Measurements from ENCODE around the gene CD274.

CD274 gene

DNA sequence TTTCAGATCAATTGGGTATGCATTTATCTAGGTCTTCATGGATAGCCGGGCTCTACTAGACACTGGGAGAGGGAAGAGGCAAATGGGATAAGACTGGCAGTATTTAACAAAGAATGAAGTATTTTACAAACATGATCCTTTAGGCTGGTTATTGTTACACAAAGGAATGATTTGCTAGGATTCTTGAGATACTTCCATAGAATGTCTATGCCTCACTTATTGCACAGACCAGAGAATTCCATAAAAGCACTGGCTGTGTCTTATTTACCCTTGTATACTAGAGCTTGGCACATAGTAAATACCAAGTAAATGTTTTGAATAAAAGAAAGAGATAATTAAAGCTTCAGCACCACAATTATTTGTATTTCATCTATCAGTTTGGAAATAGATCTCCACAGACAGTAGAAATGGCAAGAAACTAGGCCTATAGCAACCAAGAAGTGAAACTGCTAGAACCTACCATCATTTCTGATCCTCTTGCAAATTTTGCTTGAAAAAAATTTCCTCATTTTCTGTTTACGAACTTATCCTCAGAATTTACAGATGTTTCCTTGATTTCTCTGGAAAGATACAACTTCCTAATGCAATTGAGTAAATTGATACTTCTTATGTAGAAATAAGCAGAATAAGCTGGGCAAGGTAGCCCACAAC, 63.7 kb downstream of the CD274 start:
- no peak for DNase-seq
- TF ChIP-seq GATA1 (IDR thresholded peaks at IDR 0.05; ENCODE audit: low read depth, low read length) (no peak), POLR2A (IDR thresholded peaks at IDR 0.05; ENCODE audit: low read length) (no peak)

DNA sequence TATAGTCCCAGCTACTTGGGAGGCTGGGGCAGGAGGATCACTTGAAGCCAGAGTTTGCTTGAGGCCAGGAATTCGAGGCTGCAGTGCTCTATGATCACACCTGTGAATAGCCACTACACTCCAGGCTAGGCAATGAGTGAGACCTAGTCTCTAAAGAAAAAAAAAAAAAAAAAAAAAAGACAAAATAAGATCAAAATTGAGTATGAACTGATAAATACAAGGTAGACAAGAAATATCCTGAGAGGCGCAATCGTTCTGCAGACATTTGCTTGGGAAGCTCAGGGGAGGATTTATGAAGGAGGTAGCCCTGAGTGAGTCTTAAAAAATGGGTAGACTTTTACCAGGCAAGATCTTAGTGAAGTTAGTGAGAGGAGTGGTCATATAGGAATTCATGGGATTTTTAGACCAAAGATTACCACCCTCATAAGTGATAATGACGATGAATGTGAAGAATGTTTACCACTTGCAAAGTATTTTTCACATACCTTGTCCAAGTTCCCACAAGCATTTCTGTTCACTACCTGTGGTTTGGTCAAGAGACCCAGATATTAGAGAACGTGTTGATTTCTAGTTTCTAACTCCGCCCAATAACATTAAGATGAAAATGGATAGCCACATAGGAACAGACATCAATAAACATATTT, 64.4 kb downstream of the CD274 start:
- DNase-seq: no peak
- TF ChIP-seq POLR2A (IDR thresholded peaks at IDR 0.05; ENCODE audit: low read length) (no peak), GATA1 (IDR thresholded peaks at IDR 0.05; ENCODE audit: low read depth, low read length) (no peak)

DNA sequence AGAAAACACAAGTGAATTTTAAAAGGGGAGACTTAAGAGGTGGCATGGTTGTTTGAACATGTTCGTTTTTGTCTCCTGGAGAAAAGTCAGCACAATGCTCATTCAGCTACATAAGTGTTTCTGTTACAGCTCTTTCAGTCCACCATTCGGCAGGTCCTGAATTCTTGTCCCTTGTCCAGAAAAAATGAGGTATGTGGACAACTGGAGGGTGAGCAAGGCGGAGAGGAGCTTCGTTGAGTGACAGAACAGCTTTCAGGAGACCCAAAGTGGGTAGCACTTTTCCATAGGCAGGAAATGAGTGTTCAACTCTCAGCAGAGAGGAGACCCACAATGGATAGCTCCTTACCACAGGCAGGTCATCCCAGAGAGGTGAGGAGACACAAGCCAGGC, 64.9 kb downstream of the CD274 start:
- TF ChIP-seq POLR2A (IDR thresholded peaks at IDR 0.05; ENCODE audit: low read length): no peak
- DNase-seq: no peak

DNA sequence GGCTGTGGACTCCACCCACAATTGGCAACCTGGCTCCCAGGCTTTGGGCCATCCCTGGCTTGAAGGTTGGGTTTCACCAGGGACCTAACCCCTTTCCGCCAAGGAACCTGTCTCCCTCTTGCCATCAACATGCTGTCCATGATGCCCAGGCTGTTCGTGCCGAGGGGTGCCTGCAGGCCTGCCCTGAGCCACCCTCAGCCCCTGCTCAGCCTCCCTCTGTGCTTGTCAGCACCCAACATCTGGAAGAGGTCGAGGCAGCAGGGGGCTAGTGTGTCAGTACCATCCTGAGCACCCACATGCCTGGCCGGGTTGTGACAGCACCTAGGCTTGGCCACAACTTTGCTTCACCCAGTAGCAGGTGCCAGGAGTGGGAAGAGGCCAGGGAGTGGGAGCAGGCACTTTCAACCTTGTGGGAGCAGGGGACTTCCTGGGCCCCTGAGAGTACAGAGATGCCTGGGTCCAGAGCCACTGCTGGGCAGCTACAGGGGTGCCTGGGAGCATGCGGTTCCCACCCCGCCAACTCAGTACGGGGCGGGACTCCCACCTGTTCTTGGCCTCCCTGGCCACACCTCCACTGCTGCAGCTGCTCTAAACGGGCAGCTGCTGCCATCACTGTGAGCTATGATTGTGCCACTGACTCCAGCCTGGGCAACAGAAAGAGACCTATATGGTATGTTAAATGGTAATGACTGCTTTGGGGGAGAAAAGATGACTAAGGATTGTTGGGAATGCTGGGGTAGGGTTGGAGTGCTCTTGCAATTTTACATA, 66.3 kb downstream of the CD274 start:
- no peak for DNase-seq
- TF ChIP-seq POLR2A (IDR thresholded peaks at IDR 0.05; ENCODE audit: low read length) (no peak), GATA1 (IDR thresholded peaks at IDR 0.05; ENCODE audit: low read depth, low read length) (no peak)

DNA sequence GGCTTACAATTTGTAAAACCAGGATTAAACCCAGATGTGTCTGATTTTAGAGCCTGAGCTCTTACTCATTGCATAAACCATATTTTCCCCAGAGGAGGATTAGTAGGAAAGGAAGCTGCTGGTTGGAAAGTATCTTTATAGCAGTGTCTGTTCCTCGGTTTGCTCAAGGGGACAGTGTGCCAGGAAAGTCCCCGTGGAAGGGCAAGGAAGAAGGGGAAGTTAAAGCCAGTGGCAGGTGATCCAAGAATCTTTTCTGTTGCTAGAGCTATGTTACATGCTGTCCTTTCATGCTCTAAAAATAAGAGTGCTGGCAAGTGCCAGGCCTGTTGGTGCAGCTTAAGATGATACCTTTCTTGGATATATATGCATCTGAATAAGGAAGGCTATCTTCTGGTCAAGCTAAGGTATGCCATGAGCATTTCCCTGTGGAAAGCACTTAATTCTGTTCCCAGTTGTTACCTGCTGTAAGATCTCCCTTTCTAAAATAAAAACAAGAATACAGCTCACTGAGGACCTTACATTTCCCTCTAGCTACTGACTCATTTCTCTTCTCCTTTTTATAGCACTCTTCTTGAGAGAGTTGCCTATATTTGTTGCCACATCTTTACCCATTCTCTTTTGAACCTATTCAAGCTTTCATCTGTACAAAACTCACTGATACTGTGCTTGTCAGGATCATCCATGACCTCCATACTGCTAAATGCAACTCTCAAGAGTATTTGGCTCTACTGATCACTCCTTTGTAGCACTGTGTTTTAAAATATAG, 68.0 kb downstream of the CD274 start:
- no peak for DNase-seq

DNA sequence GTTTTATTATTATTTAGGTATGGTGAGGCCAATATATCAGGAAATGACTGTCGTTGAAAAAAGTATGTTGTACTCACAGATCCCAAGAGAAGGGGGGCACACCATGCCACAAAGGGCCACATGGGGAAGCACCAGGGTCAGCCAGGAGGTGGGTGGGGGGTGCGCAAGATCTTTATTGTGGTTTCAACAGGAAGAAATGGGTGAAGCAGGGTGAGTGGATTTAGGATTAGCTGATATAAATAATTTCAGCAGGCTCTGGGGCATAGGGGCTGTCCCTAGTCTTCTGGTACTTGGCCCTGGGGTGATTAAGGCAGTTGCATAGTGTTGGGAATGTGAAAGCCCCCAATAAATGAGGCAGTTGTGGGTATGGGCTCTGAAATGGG, 68.6 kb downstream of the CD274 start:
- DNase-seq: no peak

More for the DNA sequence above, 68.0 kb downstream of the CD274 start:
- no peak for TF ChIP-seq GATA1 (IDR thresholded peaks at IDR 0.05; ENCODE audit: low read depth, low read length)
- no peak for TF ChIP-seq POLR2A (IDR thresholded peaks at IDR 0.05; ENCODE audit: low read length)

More for the DNA sequence above, 68.6 kb downstream of the CD274 start:
- TF ChIP-seq POLR2A (IDR thresholded peaks at IDR 0.05; ENCODE audit: low read length) (no peak), GATA1 (IDR thresholded peaks at IDR 0.05; ENCODE audit: low read depth, low read length) (no peak)
